HG03521 (cell line): ENCODE results near the gene P2RX7.
A peak's percentile ranks its signal among the peaks of the same experiment; 100 is the strongest.

ENCODE experiments used
- ATAC-seq: cut with Tn5 transposase; IDR thresholded peaks from one replicate; pipeline ENCODE4 v1.9.1; 2021; ENCODE audit warnings: mild to moderate bottlenecking, moderate library complexity; ENCODE audit not compliant: unreplicated experiment

P2RX7 gene

GRCh38 chr12:121110211-121110940, 22.3 kb upstream of the P2RX7 start:
- ATAC-seq = peak; percentile 47

- ATAC-seq = no peak
Observed at GRCh38 chr12:121111684-121112083, 21.0 kb upstream of the P2RX7 start.

DNA sequence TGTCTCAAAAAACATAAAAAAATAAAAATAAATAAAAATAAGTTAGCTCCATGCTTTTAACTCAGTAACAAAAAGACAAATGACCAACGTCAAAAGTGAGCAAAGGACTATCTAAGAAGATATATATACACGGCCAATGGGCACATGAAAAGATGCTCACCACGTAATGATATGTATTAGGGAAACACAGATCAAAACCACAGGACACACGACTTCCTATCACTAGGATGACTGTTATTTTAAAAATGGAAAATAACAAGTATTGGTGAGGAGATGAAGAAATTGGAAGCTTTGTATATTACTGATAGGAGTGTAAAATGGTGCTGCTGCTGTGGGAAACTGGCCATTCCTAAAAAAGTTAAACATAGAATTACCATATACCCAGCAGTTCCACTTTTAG, 20.2 kb upstream of the P2RX7 start:
- no peak for ATAC-seq

DNA sequence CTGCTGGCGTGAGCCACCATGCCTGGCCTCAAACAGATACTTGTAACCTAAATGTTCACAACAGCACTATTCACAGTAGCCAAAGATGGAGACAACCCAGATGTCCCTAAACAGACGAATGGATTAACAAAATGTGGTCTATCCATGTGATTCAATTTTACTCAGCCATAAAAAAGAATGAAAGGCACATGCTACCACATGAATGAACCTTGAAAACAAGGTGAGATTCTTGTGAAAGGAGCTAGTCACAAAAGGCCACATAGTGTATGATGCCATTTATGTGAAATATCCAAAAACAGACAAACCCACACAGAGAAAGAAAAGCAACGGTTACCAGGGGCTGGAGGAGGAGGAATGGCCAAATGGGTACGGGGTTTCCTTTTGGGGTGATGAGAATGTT, 19.6 kb upstream of the P2RX7 start:
- ATAC-seq = no peak

GRCh38 chr12:121114019-121114639, 18.5 kb upstream of the P2RX7 start:
- no peak for ATAC-seq

- no peak for ATAC-seq
Observed at GRCh38 chr12:121114806-121115205, 17.9 kb upstream of the P2RX7 start.

DNA sequence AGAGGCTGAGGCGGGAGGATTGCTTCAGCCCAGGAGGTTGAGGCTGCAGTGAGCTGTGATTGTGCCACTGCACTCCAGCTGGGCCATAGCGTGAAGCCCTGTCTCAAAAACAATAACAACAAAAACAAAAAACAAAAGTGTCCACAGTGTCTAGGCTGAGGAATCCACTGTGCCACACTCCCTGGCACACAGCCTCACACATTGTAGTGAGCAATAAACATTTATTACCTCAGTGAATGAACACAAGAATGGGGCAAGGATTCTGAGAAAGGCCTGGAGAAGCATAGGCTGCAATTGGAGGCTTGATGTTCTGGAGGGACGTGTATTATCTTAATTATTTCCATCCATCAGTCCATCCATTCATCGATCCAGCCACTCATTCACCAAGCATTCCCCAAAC, 17.1 kb upstream of the P2RX7 start:
- ATAC-seq = no peak

DNA sequence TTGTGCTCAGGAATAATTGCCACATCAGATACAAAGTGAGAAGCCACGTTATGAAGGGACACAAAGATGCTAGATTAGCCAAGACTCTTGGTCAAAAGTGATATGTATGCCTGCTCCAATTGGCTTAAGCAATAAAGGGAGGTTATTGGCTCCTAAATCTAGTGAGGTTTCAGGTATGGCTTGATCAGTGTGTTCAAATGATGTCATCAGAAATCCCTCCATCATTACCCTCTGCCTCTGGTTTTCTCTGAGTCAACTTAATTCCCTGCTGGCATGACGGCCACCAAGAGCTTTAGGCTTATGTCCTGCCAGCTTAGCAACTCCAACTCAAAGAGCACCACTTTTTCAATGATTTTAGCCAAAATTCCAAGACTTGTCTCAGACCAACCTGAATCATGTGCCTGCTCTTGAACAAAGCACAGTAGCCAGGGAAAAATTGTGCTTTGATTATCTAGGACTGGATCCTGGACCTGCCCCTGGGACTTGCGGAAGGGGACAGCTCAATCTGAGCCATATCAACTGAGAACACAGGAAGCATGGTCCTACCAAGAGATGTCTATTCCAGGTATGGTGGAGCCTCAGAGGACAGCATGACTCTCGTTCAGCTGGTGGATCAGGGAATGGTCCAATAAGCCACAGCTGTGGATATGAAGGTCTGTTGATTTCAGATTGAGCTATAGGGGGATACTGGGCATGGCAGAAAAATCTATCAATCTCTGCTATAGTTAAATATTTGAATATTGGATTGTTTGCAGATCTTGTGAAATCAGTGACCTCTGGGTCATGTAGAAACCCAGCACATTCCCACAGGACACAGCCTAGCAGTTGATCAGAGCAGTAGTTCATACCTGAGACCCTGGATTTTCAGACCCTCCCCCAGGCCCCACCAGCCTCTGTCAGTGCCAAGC, 16.1 kb upstream of the P2RX7 start:
- ATAC-seq = no peak

DNA sequence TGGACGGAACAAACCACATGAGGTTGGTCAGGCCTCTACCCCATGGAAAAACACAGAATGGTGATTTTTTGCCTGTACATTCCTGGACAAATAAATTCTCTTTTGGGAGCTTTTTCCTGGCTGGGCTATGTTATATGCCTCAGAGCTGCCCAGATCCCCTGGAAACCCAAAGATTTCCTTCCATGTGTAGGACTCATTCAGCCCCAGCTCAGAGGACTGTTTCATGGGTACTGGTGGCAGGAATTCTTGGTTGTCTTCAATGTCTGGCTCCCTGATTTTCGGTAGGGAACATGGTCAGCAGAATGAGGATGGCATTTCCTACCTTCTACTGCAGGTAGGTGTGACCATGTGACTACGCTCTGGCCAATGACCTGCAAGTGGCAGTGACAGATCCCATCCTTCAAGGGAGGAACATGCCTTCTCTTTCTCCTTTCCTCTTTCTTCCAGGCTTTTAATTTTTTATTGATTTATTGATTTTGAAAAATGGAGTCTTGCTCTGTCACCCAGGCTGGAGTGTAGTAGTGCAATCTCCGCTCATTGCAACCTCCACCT, 15.4 kb upstream of the P2RX7 start:
- ATAC-seq = no peak

DNA sequence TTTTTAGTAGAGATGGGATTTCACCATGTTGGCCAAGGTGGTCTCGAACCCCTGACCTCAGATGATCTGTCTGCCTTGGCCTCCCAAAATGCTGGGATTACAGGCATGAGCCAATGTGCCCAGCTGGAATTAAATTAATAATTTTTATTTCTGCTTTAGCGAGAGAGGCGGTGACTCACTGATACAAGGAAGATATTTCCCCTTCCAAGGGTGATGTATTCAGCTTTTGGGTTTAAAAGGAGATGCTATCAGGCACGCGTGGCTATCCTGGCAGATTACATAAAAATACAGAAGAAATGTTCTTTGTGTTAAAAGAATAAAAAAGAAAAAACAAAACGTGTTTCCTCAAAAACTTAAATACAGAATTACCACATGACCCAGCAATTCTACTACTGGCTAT, 12.4 kb upstream of the P2RX7 start:
- no peak for ATAC-seq

DNA sequence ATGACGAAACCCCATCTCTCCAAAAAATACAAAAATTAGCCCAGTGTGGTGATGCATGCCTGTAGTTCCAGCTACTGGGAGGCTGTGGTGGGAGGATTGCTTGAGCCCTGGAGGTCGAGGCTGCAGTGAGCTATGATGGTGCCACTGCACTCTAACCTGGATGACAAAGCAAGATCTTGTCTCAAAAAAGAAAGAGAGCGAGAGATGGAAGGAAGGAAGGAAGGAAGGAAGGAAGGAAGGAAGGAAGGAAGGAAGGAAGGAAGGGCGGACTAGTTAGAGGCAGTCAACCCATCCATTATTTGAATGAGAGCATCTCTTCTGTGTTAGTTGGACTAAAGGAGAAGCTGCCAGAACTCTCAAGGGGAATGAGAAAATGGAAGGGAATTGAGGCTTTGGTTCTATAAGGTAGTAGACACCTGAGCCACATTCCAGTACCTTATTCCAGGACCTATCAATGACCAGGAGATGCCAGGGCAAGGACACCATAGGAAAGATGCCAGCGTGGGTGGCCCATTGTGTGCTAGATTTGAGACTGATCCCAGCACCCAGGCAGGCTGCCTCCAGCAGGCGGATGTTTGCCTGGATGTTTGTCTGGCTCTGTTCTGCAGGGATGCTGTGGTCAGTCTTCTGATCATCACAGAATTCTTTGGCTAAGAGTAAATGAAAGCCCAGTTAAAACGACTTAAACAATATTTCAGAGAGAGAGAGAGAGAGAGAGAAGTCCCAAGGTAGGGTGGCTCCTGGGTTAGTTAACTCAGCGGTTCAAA, 11.5 kb upstream of the P2RX7 start:
- ATAC-seq = no peak

- no peak for ATAC-seq
Observed at GRCh38 chr12:121121805-121122204, 10.9 kb upstream of the P2RX7 start.

DNA sequence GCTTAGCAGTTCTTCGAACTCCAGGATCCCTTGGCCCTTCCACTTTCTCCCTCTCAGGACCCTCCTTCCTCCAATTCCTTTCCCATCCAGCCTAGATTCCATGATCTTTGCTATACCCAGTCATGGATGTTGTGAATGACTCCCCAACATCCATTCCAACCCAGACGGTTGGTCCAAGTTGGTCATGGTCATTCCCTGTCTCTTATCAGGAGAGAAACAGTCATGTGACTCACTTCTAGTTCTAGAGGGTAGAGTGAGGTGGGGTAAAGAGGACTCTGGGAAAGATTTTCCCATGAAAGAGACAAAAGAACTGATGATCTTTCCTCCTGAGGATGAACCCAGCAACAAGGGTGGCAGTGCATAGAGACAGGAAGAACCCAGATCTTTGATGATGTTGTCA, 9.2 kb upstream of the P2RX7 start:
- ATAC-seq = no peak

- ATAC-seq = no peak
Observed at GRCh38 chr12:121124402-121125109, 8.1 kb upstream of the P2RX7 start.

DNA sequence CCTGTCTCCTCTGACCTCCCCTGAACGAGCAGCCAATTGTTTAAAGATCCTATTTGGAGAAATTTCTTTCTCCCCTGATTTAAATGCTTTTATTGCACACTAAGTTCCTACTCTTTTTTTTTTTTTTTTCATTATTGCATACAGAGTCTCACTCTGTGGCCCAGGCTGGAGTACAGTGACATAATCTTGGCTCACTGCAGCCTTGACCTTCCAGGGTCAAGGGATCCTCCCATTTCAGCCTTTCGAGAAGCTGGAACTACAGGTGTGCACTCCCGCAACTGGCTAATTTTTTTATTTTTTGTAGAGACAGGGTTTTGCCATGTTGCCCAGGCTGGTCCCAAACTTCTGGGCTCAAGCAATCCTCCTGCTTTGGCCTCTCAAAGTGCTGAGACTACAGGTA, 5.2 kb upstream of the P2RX7 start:
- ATAC-seq = no peak

DNA sequence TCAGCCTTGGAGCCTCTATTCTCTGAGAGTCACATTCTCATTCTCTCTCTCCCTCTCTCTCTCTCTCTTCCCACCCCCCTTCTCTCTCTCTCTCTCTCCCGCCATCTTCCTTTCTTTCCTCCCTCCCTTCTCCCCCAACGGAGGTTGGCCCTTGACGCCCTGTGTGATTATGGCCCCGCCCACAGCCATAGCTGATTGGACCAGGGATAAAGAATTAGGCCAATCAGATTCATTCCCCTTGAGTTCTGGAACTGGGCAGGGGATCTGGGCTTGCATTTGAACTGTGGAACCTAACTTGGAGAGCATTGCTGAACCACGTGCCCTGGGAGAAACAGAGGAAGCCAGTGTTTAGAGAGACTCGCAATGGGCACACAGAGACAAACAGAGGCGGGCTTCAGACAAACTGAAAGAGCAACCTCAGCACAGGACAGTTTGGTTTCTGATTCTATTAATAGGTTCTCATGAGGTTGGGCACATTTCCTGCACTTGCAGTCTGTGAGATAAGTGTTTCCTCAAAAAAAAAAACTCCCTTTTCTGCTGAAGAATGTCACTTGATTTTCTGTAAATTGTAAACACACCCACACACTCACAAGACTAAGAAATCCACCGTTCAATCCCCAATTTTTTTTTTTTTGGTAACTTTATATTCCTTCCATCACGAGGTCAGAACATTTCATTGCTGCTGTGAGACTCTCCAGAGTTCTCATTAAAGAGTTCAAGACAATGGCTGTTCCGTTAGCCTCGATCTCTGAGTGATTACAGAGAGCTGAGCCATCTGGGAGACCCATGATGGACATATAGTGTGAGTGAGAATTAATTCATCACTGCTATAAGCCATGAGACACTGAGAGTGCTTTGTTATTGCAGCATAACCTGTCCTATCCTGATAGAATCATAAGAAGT, 3.5 kb upstream of the P2RX7 start:
- peak; percentile 79 for ATAC-seq

DNA sequence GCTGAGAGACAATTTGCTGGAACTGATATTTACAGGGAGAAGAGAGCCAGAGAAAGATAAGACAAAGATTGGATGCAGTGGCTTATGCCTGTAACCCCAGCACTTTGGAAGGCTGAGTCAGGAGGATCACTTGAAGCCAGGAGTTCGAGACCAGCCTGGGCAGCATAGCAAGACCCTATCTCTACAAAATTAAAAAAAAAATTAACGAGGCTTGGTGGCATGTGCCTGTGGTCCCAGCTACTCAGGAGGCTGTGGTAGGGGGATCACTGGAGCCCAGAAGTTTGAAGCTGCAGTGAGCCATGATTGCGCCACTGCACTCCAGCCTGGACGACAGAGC, 2.9 kb upstream of the P2RX7 start:
- ATAC-seq = no peak

- ATAC-seq = no peak
Observed at GRCh38 chr12:121130866-121131373, 1.8 kb upstream of the P2RX7 start.

DNA sequence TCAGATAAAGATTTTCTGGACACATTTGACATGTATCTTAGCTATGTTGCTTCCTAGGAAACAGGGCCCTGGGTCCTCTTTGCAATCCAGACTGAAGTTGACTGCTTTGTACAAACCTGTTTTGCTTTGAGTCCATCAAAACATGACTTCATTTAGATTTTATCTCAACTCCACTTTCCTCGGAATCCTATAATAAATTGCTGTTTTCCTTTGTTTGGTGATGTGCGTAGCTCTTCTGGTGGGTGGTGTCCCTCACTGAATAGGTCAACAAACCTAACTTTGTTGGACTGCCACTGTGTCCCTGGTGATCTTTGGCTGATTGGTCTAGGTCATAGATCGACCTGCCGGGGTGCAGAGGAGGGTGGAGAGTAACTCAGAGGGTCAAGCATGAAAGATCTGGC, 735 bp upstream of the P2RX7 start:
- ATAC-seq = no peak
